ENCODE measurements around the gene DGKG.
A peak's percentile ranks its signal among the peaks of the same experiment; 100 is the strongest.

The DGKG gene

DNA sequence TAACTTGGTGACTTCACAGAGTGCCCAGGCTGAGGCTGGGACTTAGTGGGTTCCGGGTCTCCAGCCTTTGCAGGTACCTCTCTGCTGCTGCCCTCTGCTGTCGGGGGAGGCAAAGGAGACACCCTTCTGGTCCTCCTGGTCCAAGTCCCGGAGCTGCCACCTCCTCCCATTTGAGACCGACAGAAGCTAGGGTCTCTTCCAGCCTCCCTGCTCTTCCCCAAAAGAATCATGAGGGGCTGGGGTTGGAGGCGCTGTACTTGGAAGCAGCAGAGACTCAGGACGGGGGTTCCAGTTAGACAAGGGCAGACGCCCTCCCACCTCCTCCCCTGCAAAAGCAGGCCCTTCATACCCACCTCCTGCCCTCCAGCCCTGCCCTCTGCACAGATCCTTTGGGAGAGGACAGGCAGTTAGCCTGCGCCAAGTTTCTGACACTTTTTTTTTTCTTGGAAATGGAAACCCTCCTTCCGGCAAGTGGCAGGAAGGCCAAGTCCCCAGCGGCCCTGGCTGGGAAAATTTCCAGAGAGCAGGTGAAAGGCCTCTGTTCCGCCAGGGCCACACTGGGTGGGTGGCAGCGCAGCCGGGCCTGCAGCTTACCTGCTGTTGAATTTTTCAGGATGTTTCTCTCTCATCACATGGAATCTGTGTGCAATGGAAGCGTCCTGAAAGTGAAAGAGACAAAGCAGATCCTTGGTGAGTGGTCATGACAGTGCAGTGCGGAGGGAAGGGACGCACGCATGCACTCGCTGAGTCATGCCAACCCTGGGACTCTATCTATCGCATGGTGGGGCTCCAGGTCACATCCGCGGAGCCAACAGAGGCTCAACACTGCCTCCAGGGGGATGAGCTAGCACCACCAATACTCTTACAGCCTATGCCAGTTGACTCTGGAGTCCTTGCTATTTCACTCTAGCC is 119.9 kb downstream of the DGKG start:
- peak; percentile 47 for DNase-seq (ENCODE audit: low read depth, low spot score)

DNA sequence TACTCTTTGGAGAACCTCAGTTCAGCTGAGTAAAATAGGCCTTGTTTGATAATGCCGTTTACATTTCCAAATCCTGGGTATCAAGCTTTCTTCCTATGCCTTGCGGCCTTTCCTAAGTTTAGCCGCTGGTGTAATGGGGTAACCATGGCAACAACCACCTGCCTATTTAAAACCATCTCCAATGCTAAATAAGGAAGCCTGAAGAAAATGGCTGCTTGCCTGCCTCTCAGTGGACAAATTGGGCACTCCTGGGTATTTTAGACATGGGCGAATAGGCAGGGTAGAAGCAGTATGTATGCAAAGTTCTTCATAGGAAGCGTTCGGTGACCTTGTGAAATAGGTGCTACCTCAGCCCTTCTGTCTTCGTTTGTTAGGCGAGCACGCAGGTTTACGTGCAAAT is 122.7 kb downstream of the DGKG start:
- no peak for DNase-seq (ENCODE audit: low read depth, low spot score)

DNA sequence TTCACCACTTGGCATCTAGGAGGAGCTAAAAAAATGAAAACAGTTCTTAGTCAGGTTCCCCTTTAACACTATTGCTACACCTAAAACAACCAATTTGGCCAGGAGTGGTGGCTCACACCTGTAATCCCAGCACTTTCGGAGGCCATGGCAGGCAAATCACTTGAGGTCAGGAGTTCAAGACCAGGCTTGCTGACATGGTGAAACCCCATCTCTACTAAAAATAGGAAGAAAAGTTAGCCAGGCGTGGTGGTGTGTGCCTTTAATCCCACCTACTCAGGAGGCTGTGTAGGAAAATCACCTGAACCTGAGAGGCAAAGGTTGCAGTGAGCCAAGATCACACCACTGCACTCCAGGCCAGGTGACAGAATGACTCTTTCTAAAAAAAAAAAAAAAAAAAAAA is 124.1 kb downstream of the DGKG start:
- DNase-seq (ENCODE audit: low read depth, low spot score): no peak

DNA sequence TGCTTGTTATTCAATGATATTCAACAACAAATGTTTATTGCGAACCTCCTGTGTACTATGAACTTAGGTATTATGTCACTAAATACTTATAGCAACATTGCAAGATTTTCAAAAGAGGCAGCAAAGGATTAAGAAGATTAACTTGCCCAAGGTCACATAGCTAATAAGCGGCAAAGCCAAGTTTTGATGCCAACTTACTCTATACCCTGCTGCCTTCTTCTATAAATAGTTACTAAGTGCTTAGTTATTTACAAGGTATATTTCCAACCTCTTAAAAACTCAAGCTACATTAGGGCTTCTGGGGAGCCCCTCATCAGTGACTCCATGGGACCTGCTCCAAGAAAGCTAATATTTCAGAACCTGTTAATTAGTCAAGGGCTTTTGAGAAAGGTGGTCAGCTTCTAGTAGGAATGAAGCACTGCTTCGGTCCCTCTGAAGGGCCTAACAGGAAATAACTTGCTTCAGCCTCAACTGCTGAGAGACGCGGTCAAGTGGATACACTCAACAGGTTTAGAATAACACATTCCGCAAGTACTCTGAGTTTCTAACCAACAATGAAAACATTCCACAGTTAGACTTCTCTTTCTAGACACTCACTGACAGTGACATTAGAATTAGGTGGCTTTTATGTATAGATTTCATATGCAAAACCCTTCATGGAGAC is 125.5 kb downstream of the DGKG start:
- no peak for DNase-seq (ENCODE audit: low read depth, low spot score)

DNA sequence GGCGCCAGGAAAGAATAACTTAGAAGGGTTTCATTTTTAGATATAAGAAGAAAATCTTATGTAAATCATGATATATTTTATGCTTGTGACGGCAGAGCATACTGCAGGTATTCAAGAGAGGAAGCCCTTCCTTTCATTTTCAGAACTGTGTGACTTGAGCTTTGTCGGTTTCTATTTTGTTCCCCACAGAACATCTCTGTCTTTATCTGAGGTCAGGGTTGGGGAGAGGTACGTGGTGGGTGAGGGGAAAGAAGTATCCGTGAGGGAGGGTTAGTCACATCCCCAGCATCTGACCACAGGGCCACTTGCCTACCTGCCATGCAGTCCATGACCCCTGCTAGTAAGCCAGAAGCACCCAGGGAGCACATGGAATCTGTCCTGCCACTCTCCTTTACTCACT is 126.5 kb downstream of the DGKG start:
- no peak for DNase-seq (ENCODE audit: low read depth, low spot score)

DNA sequence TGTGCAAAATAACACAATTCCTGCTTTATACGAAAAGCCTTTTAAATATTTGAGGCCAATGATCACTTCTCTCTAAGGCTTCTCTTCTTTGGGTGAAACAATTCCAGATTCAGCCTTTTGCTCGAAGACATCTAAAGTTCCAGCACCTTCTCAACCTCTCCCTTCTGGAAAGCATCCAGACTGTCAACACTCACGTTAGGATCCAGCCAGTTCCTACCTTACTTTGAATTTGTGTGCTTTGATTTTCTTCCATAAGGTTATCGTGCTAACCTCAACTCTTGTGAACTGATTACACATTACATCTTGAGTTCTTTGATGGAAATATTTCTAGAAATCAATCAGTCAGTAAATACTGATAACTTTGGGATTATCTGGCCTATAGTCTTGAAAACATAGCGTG is 127.9 kb downstream of the DGKG start:
- DNase-seq (ENCODE audit: low read depth, low spot score): no peak

DNA sequence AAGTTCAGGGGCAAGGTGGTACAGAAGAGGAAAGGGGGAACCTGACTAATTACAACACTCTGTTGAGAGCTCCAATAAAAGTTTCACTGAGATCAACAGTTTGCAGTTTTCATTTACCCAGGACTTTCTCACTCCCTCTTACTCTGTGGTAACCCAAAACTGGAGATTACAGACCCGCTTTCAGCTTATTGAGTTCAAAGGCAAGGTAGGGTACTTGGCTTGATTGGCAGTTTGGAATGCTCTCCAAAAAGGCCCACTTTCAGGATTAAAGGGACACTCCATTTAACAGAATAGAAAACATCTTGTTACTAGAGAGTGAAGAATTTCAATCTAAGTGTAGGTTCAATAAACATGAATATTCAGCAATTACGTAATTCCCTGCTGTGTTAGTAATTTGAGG is 135.6 kb downstream of the DGKG start:
- no peak for DNase-seq (ENCODE audit: low read depth, low spot score)

DNA sequence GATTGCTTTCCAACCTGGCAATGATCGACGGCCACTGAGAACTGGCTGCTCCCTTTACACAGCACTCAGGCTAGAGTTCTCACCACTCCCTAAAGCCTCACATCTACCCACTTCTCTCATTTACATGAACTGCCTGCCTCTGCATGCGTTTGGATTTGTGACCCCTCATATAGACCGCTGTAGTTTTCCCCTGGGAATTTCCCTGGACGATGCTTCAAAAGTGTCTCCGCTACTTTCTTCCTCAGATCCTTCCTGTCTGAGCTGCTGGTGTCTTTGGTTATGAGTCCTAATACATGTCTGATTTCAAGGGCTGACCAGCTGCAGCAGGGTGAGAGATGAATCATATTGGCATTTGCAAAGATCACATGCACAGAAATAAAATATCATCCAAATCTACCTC is 136.4 kb downstream of the DGKG start:
- no peak for DNase-seq (ENCODE audit: low read depth, low spot score)

DNA sequence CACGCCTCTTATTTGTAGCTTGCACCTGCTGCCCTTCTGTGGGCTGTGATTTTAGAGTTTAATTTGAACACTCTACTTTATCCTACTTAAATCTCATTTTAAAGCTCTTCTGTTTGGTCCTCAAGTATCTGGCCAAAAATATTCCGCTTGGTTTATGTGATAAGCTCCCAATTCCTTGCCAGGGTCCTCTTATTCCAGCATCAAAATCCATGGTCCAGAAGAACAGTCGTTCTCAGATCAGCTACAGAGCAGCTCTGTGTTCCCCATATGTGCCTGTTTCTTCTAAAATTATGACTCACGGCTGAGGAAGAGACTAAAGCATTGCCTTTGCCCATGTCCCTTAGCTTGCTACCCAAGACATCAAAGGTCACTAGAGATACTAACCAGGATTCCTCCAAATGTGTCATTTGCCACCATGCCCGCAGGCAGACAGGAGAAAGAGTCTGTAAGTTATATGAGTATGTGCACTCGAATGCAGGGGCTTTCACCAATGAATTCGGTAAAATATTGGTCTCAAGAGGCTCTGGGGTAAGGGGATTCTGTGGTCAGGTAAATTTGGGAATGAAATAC is 137.9 kb downstream of the DGKG start:
- DNase-seq (ENCODE audit: low read depth, low spot score): no peak

DNA sequence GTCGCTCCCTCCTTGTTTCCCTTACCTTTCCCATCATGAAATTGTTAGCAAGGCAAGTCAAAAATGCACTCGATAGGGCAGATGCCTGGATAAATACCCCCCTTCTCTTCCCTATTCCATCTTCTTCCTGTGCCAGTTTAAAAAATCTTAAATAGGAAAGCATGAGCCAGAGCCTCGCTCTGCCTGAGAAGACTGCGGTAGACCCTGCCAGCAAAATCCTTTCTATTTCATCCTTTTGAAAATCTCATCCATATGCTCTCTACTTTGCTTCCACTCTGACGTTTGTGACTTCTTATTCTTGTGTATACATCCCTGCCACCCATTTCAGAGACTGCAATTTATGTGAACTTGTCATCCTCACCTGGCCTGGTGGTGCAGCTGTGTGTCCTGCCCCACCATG is 138.6 kb downstream of the DGKG start:
- no peak for DNase-seq (ENCODE audit: low read depth, low spot score)

DNA sequence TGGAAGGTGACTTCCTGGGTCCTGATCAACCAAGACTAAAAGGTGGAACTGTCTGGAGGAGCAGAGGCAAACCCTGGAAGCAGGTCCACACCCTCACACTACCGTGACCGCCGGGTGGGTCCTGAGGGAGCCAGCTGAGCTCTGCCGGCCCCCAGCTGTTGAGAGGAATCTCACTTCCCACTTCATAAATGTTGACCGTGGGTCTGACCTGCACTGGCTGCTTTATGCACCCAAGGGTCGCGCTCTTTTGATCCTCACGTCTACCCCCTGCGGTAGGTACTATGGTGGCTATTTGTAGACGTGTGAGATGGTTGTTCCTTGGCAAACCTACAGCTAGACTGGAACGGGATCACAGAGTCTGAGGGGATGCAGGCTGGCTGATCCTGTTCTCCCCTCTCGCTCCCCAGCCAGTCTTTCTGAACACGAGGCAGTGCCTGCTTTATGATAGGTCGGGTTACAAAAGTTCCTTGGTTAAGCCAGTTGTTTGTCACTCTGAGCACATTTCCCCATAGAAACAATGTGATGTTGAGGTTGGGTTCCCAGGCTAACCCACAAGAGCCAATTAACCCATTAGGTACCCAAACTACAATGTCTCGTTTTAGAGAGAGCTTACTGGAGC is 140.2 kb downstream of the DGKG start:
- DNase-seq (ENCODE audit: low read depth, low spot score): no peak

DNA sequence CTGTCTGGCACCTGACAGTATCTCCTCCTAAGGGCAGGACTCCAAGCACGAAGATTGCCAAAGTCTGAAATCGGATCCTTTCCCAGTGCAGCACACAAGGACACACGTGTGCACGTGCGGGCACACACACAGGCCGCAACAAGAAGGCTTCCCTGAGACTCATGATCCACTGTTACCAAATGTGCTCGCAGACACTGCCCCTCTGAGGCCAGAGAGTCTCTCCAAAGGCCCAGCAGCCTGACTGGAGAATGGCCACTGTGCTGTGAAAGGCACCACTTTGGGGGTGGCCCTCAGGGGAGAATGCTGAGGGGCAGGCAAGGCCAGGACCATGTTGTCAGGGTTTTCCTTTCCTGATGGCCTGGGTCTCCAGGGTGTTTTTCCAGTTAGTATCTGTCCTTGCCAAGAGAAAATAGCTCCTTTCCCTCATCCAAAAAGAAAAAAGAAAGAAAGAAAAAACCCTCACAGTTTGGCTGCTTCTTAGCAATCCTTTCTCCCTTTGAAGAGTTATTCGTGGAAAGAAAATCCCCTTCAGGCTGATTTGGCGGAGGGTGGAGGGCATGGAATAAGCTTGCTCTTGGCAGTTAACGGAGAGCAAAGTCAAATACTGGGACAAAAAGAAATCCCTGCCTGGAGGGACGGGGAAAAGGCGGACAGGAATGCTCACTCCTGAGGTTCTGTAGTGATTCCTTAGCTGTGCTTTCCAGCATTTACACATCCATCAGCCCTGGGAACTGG is 141.0 kb downstream of the DGKG start:
- DNase-seq (ENCODE audit: low read depth, low spot score): no peak

DNA sequence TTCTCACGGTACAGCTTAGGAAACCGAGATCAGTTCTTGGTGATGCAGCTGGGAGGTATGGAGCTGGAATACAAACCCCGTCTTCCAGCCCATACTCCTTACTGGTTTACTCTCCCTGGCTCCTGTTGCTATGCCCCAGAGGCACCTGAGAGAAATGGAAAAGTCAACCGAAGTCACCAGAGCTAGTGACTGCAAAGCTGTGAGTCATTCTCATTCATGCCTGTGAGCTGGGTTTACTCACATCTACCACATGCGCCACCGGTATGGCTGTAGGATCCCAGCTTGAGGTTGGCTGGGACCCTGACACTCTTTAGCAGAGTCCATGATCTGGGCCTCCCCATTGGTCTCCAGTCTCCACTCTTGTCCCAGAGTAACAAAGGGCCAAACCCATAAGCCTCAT is 141.7 kb downstream of the DGKG start:
- DNase-seq (ENCODE audit: low read depth, low spot score): no peak

DNA sequence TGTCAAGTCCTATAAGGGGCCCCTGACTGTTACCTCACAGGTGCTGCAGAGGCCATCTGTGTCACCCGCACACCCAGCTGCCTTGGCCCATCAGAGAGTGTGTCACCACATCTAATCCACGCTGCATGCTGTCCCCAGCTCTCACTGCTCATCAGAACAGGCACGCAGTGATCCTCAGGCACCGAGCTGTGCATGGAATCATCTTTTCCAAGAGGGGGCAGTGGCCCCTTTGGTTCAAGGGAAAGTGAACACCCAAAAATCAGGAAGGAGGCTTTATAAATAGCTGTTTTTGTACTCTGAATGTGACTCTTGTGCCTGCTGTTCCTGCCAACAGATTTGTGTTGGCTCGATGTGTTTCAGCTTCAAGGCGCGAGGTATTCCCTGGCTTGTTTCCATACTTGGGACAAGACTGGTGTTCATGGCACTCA is 142.8 kb downstream of the DGKG start:
- DNase-seq (ENCODE audit: low read depth, low spot score): no peak

DNA sequence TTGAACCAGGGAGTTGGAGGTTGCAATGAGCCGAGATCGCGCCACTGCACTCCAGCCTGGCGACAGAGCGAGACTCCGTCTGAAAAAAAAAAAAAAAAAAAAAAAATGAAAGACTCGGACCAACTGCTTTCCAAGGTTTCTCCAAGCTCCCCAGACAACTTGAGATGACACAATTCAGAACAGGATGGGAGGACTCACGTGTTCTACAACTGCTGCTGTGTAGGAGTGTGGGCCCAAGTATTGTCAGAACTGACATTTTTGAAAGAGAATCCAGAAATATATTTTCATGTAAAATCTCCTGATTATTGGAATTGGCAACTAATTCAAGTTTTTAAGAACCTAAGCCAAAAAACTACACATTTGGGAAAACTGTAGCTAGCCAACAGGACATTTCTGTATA is 143.6 kb downstream of the DGKG start:
- no peak for DNase-seq (ENCODE audit: low read depth, low spot score)

DNA sequence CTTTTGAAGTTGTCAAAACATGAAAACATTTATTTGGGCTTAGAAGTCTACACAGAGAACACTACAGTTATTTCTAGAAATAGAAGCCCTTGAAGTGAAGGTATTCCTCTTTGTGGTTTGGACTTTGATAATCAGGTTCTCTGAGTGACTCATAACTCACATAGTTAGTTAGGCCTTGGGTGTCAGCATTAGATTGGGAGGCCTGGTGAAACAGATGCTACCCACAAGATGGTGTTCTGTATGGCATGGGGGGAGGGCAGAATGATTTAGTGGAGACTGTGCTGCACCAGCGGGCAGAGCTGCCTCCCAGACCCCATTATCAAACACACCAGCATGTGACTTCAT is 144.2 kb downstream of the DGKG start:
- DNase-seq (ENCODE audit: low read depth, low spot score): no peak

DNA sequence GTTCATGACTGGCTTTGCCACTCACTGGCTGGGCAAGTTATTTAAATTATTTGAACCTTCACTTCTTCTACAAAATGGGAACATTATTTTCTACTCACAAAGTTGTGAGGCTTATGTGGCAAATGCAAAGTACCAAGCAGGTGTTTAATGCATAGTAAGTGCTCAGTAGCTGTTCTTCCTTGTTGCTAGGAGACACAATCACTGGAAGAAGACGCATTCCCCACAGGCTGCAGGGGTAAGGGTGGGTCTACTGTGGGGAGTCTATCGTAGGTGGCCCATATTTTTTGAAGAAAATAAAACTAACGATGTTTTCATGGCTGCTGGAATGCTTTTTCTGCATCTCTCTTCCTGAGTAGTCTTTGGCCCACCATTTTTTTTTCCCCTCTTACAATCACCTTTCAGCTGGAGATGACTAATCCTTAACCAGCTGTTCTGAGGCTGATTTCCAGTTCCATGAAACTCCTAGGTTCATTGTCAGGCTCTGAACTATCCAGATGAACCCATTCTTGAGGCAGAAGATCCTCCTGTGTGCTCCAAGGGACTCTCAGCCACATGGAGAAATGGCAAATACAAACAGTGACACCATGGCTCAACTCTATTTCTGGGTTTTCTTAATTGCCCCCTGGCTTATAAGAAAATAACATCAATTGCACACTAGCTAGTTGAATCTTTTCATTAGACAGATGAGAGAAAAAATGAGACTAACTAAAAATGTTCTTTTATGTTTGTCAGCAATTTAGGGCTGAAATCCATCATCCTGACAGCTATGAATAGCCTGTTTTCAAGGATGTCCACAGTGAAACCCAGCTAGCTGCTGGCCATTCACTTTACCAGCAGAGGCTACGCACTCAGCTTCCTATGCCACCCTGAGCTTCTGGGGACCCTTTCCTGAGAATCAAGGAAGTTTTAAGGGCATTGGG is 144.9 kb downstream of the DGKG start:
- DNase-seq (ENCODE audit: low read depth, low spot score): no peak

DNA sequence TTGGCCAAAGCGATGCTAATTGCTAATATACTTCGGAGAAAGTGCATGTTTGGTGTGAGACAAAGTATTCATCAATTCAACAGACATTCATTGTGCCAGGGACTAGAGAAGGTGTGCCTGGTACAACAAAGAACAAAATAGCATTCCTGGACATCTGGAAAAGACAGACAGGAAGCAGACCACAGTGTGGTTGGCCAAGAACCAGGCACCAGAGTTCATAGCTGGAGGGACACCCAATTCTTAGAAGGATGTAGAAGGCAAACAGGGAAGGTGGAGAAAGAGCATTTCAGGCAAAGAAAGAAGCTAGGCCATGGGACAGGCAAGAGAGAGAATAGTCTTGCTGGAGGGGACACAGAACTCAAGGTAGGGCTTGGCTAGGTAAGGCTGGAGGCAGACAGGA is 147.4 kb downstream of the DGKG start:
- no peak for DNase-seq (ENCODE audit: low read depth, low spot score)

DNA sequence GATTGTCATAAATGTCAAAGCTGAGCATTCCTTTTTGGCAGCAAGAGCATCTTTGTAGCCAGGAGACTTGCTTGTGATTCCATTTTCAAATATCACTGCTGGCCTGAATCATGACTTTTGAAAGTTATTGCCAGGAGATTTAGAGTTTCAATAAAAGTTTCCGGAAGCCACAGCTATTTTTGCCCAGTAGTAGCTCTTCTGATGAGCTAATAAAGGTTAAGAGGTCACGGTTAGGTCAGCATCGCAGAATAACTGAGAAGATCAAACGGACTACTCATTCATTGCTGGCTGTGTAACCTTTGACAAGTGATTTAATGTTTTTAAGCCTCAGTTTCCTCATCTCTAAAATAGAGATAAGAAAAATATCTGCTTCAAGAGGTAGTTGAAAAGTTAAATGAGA is 148.1 kb downstream of the DGKG start:
- no peak for DNase-seq (ENCODE audit: low read depth, low spot score)

DNA sequence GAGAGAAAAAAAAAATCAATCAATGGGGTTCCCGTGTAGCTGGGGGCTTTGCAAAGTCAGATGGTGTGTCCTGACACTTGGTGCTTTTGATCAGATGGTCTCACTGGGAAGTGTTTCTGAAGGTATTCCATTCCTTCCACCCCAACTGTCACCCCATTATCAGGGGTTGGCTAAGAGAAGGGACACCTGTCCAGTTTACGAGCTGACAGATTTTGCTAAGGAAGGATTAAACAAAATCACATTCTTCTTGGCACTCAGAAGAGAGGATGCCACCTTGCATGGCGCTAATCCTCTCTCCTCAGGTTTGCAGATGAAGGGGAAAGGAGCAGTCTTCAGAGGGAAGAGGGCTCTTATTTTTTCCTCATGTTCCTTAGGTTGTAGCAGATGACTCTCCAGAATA is 149.4 kb downstream of the DGKG start:
- DNase-seq (ENCODE audit: low read depth, low spot score): no peak

All from smooth muscle cell of the brain vasculature (primary cell).